ENCODE measurements around the gene FAM174A. TPM values are rescaled to one million over a fixed set of nuclear protein-coding genes. Genes with fewer than 3 reads are reported as not detected.

FAM174A gene
- total and polyA plus RNA-seq, 8 donors, result 8.2 to 31.5 (median 9.3) TPM

DNA sequence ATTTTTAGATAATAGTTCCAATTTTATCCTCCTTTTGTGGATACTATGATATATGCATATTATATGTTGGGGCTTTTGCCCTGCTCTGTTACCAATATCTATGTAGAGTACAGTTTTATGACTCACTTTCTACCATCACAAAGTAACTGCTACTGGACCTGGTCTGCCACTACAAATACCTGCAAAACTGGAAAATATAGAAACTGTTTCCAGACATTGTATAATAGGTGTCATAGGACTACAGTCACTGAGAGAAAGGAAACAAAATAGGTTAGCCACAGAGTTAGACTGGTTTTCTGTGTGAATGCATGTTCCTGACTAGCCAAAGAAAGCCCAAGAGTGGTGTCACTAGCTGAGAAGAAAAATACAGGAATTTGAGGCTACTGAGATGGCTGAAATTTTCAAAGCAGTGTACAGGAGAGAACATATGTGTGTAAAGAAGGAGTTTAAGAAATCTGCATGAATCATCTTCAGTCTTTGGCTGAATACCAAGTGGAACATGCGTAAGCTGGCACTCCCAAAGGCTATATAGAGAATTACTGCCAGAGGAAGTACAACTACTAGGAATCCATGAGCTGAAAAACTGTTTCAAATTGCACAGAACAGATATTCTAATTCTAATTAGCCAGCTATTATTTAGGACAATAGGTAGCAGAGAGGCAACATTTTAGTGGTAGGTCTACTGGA lies 29.0 kb upstream of the FAM174A start:
- H3K27me3 ChIP-seq, result no peaks in the 10 kb centered on the region
- intact Hi-C loops (cut with DNase I), result no loop called here
- H3K9me3 ChIP-seq, result no peaks in the 10 kb centered on the region
- DNase-seq, result no peak
- WGBS, 2 donors, result 79% methylated on average over 1 of the region's 1 CpG
- H3K36me3 ChIP-seq, result no peaks in the 10 kb centered on the region
- H3K4me1 ChIP-seq, result no peaks in the 10 kb centered on the region
- peak in 1 of 4 donors; percentile 68 for ATAC-seq
- TF ChIP-seq CTCF (IDR thresholded peaks at IDR 0.05), result no peak
- H3K27ac ChIP-seq, result no peak overlapping the region
- H3K4me3 ChIP-seq, result no peak overlapping the region
- no peak for FAIRE-seq

- DNase-seq (no peak), FAIRE-seq (no peak), ATAC-seq (no peak)
- Histone ChIP-seq H3K36me3 (no peaks in the 10 kb centered on the region), H3K27me3 (no peaks in the 10 kb centered on the region), H3K4me1 (no peaks in the 10 kb centered on the region), H3K27ac (no peak overlapping the region), H3K4me3 (no peak overlapping the region), H3K9me3 (no peaks in the 10 kb centered on the region)
- no peak for TF ChIP-seq CTCF (IDR thresholded peaks at IDR 0.05)
- WGBS, 2 donors, result 93 to 94% methylated on average over 1 of the region's 1 CpG
- intact Hi-C loops (cut with DNase I), result no loop called here
These were observed 18.9 kb upstream of the FAM174A start for GRCh38 chr5:100516285-100516684.

GRCh38 chr5:100517301-100517974 lies 17.7 kb upstream of the FAM174A start:
- no peaks in the 10 kb centered on the region for H3K9me3 ChIP-seq
- H3K4me1 ChIP-seq, result no peaks in the 10 kb centered on the region
- FAIRE-seq (no peak), DNase-seq (peak in 2 of 6 donors; percentile 15 to 31), ATAC-seq (no peak)
- H3K27me3 ChIP-seq, result no peaks in the 10 kb centered on the region
- 66 to 76% methylated on average over 5 of the region's 5 CpGs for WGBS, 2 donors
- intact Hi-C loops (cut with DNase I), result no loop called here
- H3K4me3 ChIP-seq, result no peak overlapping the region
- no peaks in the 10 kb centered on the region for H3K36me3 ChIP-seq
- H3K27ac ChIP-seq, result no peak overlapping the region
- no peak for TF ChIP-seq CTCF (IDR thresholded peaks at IDR 0.05)

- Histone ChIP-seq H3K4me1 (no peaks in the 10 kb centered on the region), H3K4me3 (no peak overlapping the region), H3K27me3 (no peaks in the 10 kb centered on the region), H3K9me3 (no peaks in the 10 kb centered on the region), H3K27ac (no peak overlapping the region), H3K36me3 (no peaks in the 10 kb centered on the region)
- intact Hi-C loops (cut with DNase I), result no loop called here
- no peak for FAIRE-seq
- WGBS, 2 donors, result 85 to 87% methylated on average over 3 of the region's 3 CpGs
- ATAC-seq, result no peak
- peak in 1 of 6 donors; percentile 11 for DNase-seq
- no peak for TF ChIP-seq CTCF (IDR thresholded peaks at IDR 0.05)
These were observed 16.8 kb upstream of the FAM174A start for GRCh38 chr5:100518377-100518776.

DNA sequence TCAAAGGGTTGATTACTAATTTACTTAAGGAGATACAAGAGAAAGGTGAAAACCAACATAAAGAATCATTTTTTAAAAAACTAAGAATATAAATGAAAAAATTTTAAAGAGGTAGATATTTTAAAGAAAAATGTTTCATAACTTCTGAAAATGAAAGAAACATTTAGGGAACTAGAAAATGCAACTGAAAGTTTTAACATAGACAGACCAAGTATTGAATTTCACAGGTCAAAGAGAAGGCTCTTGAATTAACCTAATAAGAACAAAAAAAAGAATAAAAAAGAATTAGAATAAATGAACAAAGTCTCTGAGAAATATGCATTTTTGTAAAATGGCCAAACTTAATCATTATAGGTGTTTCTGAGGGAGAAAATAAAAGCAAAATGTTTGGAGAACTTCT lies 16.1 kb upstream of the FAM174A start:
- Histone ChIP-seq H3K4me1 (no peaks in the 10 kb centered on the region), H3K4me3 (no peak overlapping the region), H3K27ac (no peak overlapping the region), H3K36me3 (no peaks in the 10 kb centered on the region), H3K27me3 (no peaks in the 10 kb centered on the region), H3K9me3 (no peaks in the 10 kb centered on the region)
- intact Hi-C loops (cut with DNase I), result no loop called here
- DNase-seq (no peak), FAIRE-seq (no peak), ATAC-seq (no peak)
- TF ChIP-seq CTCF (IDR thresholded peaks at IDR 0.05), result no peak

Data from pancreas (tissue), 10 donors.